DND-41 (cell line): ENCODE measurements around the gene KISS1R.
"Not testable (repeated sequence)": the region's sequence is repeated elsewhere in the genome, so short reads cannot be mapped to it uniquely, and the experiment has no call there.

Experiments used
- EZH2 ChIP-seq: IDR thresholded peaks from 3 replicates; pipeline ENCODE4 v1.6.1; 2012; ENCODE audit warnings: borderline replicate concordance, low read depth, mild to moderate bottlenecking, moderate library complexity, low read length, inconsistent platforms; ENCODE audit not compliant: severe bottlenecking
- TF ChIP-seq, protein P1 (sequence below): IDR thresholded peaks from 2 replicates; pipeline ENCODE4 v1.5.1; 2012; ENCODE audit warnings: borderline replicate concordance, low read length, moderate library complexity, mild to moderate bottlenecking; ENCODE audit not compliant: poor library complexity, severe bottlenecking; ENCODE audit errors: extremely low read depth

DNA sequence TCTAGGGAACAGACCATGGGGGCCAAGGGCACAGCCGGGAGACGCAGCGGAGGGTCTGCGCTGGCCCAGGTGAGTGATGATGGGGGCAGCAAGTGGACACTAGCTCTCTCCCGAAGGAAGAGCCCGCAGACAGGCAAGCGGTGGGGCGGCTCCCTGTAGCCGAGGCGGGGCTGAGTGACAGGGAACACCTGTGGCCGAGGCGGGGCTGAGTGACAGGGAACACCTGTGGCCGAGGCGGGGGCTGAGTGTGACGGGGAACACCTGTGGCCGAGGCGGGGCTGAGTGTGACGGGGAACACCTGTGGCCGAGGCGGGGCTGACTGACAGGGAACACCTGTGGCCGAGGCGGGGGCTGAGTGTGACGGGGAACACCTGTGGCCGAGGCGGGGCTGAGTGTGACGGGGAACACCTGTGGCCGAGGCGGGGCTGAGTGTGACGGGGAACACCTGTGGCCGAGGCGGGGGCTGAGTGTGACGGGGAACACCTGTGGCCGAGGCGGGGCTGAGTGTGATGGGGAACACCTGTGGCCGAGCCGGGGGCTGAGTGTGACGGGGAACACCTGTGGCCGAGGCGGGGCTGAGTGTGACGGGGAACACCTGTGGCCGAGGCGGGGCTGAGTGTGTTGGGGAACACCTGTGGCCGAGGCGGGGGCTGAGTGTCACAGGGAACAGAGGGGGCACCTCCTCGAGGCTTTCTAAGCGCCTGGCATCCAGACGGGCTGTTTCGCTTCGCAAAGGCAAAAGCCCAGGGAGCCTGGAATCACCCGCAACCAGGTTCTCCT lies 25.5 kb upstream of the KISS1R start:
- not testable (repeated sequence) for TF ChIP-seq EZH2
- TF ChIP-seq, protein P1, sequence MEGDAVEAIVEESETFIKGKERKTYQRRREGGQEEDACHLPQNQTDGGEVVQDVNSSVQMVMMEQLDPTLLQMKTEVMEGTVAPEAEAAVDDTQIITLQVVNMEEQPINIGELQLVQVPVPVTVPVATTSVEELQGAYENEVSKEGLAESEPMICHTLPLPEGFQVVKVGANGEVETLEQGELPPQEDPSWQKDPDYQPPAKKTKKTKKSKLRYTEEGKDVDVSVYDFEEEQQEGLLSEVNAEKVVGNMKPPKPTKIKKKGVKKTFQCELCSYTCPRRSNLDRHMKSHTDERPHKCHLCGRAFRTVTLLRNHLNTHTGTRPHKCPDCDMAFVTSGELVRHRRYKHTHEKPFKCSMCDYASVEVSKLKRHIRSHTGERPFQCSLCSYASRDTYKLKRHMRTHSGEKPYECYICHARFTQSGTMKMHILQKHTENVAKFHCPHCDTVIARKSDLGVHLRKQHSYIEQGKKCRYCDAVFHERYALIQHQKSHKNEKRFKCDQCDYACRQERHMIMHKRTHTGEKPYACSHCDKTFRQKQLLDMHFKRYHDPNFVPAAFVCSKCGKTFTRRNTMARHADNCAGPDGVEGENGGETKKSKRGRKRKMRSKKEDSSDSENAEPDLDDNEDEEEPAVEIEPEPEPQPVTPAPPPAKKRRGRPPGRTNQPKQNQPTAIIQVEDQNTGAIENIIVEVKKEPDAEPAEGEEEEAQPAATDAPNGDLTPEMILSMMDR, result not testable (repeated sequence)
